ENCODE data around the gene RTF2.
A peak's percentile ranks its signal among the peaks of the same experiment; 100 is the strongest.

The RTF2 gene

GRCh38 chr20:56468316-56469076 lies at the start of gene RTF2:
TSS of gene RTF2 (plus strand) at chr20:56468627. CDS start at chr20:56468698, 71 bp downstream.
- peak; percentile 96 to 97 for DNase-seq

GRCh38 chr20:56420028-56420427 lies 48.4 kb upstream of the RTF2 start:
- no peak for DNase-seq

DNA sequence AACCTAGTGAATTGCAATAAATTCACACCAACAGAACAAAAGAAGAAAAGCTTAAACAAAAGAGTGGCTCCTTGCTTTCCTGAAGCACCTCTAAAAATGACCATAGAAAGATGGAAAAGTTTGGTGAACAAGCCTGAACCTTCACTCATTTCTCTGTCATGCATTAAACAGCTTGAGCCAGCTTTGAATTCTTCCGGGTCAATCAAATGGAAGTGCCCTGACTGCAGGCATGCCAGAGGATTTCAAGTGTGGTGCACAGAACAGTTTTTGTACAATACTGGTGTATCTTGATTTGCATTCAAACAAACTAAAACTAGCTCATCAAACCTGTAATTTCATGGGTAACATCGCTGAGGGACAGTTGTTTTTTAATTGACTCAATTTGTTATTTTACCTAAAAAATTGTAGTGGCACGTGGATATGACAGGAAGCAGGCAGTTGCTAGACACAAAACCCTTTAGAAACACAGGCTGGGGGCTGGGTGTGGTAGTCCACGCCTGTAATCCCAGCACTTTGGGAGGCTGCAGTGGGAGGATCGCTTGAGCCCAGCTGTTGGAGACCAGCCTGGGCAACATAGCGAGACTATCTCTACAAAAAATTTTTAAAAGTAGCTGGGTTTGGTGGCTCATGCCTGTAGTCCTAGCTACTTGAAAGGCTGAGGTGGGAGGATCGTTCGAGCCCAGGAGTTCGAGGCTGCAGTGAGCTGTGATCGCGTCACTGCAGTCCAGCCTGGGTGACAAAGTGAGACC lies 47.3 kb upstream of the RTF2 start:
- DNase-seq: no peak

- no peak for DNase-seq
Observed at GRCh38 chr20:56422076-56422823, 46.2 kb upstream of the RTF2 start.

GRCh38 chr20:56422824-56423189 lies 45.6 kb upstream of the RTF2 start:
- DNase-seq: no peak

DNA sequence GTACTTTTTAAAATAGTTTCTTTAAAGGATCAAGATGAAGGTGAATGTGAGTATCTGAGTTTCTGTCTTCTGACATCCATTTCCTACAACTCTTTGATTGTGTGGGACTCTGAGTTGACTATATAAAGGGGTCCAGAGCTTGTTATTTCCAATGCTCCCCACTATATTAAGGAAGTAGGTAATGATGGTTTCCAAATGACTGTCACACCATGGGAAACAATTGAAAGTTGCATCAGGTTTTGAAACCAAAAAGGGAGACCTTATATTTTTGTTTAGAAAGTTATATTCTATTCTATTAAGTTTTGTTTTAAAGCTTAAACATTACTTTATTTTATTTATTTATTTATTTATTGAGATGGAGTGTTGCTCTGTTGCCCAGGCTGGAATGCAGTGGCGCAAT lies 45.2 kb upstream of the RTF2 start:
- DNase-seq: no peak

GRCh38 chr20:56423886-56424285 lies 44.5 kb upstream of the RTF2 start:
- no peak for DNase-seq

DNA sequence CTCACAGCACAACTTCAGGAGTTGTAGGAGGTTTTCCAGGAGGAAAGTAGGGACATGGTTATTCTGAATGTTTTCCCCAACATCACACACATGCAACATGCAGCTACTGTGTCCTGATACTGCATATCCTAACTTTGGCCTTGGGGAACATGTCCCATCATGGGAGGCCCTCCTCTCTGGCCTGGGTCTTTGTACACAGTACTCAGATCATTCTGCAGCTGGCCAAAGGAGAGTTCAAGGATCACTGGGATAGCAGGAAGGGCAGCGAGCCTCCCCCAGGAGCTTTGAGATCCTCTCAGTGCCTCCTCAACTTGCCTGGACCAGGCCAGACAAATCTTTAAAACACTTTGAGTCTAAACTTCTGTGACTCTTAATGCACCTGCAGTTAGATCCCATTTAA lies 43.5 kb upstream of the RTF2 start:
- DNase-seq: no peak

- no peak for DNase-seq
Observed at GRCh38 chr20:56426026-56426425, 42.4 kb upstream of the RTF2 start.

DNA sequence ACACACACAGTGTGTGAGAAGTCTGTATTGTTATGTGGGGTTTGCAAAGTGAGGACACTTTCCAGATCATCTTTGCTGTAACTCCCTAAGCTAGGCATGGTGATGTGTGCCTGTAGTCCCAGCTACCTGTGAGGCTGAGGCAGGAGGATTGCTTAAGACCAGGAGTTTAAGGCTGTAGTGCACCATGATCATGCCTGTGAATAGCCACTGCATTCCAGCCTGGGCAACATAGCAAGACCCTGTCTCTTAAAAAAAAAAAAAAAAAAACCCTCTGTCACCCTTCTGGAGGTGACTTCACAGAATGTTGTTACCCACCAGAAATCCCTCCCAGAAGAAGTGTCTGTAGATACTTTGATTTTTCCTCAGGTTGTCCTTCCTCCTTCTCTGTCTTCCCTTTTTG lies 41.5 kb upstream of the RTF2 start:
- DNase-seq: no peak

GRCh38 chr20:56427797-56428196 lies 40.6 kb upstream of the RTF2 start:
- no peak for DNase-seq

DNA sequence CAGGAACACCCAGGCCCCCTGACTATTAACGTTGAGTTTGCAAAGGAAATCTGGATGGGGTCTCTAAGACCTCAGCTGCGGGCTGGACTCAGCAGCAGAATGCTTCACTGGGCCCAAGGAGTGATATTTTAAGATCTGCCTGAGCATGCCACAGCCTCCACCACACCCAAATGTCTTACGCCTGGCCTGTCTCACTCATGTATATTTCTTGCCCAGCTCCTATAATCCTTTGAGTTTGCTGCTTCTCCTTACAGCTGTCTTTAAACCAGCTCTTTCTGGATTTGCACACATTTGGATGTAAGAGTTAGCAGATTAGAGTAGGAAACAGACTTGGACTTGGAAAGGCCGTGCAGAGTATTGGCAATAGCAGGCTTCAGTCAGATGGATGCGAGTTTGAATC lies 40.0 kb upstream of the RTF2 start:
- no peak for DNase-seq

GRCh38 chr20:56428881-56429280 lies 39.5 kb upstream of the RTF2 start:
- no peak for DNase-seq

- peak; percentile 51 to 57 for DNase-seq
Observed at GRCh38 chr20:56429502-56429901, 38.9 kb upstream of the RTF2 start.

DNA sequence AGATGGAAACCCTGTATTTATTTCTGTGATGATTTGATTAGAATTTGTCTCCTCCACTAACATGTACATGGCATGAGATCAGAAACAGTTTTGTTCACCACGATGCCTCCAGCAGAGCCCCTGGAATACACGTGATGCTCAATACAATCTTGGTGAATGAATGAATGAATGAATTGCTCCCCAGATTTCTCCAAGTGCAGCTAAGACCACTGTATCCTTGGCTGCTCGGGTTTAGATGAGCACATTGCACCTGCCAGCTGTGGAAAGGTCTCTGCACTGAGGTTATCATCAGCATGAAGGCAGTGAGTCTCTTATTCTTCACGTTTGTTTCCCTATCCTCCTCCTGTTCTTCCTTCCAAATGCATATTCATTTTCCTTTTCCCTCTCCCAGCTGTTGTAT lies 38.5 kb upstream of the RTF2 start:
- no peak for DNase-seq

DNA sequence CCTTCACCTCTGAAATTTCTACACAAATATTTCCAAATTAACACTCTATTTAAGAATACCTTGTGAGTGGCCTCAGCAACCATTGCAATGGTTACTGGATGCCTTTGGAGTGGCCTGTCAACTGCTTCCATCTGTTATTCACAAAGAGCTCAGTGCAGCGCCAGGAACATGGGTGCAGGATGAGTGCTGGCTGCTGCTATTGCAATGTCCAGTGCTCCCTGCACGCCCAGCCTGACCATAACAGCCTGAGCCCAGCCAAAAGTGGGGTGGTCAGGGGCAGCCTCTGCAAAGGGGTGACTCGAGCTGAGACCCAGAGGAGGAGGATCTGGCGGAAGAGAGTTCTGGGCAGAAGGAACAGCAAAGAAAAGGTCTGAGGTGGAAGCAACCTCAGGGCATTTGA lies 38.0 kb upstream of the RTF2 start:
- DNase-seq: no peak

- no peak for DNase-seq
Observed at GRCh38 chr20:56430957-56431356, 37.5 kb upstream of the RTF2 start.

DNA sequence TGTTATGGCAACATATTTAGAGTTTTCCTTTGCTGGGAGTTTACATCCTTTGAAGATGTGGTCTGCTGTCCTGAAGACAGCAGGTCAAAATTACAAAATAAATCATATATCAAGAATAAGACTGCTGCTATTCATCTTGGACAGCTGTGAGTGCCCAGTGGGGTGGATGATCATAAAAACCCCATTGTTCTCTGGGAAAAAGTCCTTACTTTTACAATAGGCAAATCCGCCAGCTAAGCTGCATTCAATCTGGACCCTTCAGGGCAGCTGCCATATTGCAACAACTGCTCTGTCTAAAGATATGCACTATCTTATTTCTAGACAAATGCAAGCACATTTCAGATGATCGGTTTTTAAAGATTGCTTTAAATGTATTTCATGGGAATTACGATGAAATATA lies 37.0 kb upstream of the RTF2 start:
- no peak for DNase-seq

DNA sequence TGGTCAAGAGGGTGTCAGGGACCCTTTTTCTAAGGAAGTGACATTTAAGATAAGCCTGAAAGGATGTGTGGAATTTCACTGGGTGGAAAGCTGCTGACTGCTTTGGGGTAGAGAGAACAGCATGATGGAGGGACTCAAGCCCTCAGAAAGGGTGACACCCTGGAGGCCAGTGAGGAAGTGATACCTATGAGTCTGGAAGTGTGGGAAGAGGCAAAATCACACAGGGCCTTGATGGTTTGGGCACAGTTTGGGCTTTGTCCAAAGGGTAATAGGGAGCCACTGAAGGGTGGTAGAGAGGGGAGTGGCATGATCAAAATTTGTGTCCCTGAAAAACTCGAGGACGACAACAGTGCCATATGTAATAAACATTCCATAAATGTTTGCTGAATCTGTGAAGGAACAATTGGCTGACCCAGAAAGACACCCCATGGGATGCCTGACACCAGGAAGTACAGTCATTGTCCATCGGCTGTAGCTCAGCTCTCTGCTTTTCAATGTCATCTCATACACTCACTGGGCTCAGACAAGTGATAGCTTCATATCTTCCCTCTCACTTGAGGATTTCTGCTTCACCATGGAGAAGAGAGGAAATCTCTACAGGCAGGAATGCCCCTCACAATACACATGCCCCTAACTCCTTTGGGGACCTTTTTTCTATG lies 35.1 kb upstream of the RTF2 start:
- DNase-seq: no peak

DNA sequence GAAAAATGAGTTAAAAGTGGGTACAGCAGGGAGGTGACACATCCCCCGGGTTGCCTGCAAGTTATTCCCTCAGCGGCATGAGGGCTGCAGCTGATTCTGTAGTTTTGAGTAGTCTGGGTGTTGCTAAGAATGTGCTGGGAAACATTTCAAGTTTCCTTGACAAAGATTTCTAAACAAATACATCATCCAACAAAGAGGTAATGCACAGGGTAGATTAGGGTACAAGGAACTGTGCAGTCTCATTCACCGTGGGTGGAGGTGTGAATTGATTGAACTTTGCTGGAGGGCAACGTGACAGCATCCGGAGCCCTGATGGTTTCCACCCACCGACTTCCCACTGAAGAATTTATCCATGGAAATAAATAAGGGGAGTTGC lies 34.6 kb upstream of the RTF2 start:
- DNase-seq: no peak

DNA sequence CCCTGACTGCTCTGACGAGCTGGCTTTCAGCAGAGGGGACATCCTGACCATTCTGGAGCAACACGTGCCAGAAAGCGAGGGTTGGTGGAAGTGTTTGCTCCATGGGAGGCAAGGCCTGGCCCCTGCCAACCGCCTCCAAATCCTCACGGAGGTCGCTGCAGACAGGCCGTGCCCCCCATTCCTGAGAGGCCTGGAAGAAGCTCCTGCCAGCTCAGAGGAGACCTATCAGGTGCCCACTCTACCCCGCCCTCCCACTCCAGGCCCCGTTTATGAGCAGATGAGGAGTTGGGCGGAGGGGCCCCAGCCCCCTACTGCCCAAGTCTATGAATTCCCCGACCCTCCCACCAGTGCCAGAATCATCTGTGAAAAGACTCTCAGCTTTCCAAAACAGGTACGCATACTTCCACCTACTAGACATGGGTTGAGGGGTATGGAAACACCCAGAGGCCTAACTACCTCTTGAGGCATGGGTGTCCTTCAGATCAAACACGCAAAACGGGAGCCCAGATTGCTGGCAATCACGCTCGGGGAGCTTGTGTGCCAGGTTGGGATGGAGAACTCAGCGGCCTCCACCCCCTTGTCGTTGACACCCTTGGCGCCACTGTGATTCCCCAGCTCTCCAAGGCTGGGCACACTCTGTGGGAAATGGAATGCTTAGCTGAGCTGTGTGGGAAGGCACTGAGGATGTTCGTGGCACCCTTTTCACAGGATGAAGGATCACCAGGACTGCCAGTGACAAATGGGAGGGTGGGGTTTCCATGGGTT lies 31.0 kb upstream of the RTF2 start:
- DNase-seq: no peak

DNA sequence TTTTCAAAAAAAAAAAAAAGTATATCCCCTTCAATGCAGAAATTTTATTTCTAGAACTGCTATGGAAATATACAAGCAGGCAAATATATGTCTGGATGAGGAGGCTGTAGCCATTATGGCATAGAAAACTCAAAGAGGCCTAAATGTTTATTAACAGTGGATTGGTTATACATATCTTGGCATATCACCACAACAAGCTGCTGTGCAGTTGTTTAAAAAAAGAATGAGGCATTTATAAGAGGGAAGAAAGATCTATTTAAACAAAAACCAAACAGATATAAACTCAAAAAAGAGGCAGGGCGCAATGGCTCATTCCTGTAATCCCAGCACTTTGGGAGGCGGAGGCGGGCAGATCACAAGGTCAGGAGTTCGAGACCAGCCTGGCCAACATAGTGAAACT lies 30.1 kb upstream of the RTF2 start:
- DNase-seq: no peak

All from activated CD4-positive, alpha-beta T cell treated with anti-CD3 and anti-CD28 coated beads, Interleukin-2, amount 50 U/mL, for 48 hours (primary cell).